K562 (cell line): ENCODE data around the gene SLC35D3. TPM values are rescaled to one million over a fixed set of nuclear protein-coding genes. Genes with fewer than 3 reads are reported as not detected.

ENCODE experiments used
- DIDO1 ChIP-seq: fragments of 450-650 bp; IDR thresholded peaks from 2 replicates; pipeline ENCODE4 v1.6.1; 2016; ENCODE audit warnings: low read depth, missing biosample characterization, missing genetic modification characterization
- E2F5 ChIP-seq: sonication (generic); formaldehyde crosslinking; IDR thresholded peaks from 2 replicates; pipeline ENCODE4 v1.8.0; 2022; ENCODE audit warnings: mild to moderate bottlenecking, missing genetic modification reagents
- FOXK2 ChIP-seq, 2 experiments: fragments of 450-650 bp; IDR thresholded peaks in 1 of 2; conservative IDR thresholded peaks in 1 of 2; 2 replicates each; pipeline ENCODE4 v1.6.1; 2016; ENCODE audit warnings: low read depth in 2 of 2, mild to moderate bottlenecking in 1 of 2
- HDAC8 ChIP-seq: fragments of 450-650 bp; IDR thresholded peaks from 2 replicates; pipeline ENCODE4 v1.6.1; 2016; ENCODE audit warnings: mild to moderate bottlenecking, missing genetic modification characterization, moderate library complexity, missing compliant biosample characterization
- MTA3 ChIP-seq: fragments of 450-650 bp; formaldehyde crosslinking; IDR thresholded peaks from 2 replicates; pipeline ENCODE4 v1.6.1; 2017; ENCODE audit warnings: mild to moderate bottlenecking, borderline replicate concordance
- TAL1 ChIP-seq: fragments of 450-650 bp; IDR thresholded peaks from 2 replicates; pipeline ENCODE4 v1.6.1; 2016; ENCODE audit warnings: mild to moderate bottlenecking
- ZBTB12 ChIP-seq: fragments of 250-450 bp; sonication (Bioruptor Pico); IDR thresholded peaks from 2 replicates; pipeline ENCODE4 v1.4.0; 2020
- ZBTB9 ChIP-seq: fragments of 450-650 bp; formaldehyde crosslinking; IDR thresholded peaks from 2 replicates; pipeline ENCODE4 v1.4.0; 2020; ENCODE audit warnings: mild to moderate bottlenecking, moderate library complexity
- ZNF347 ChIP-seq: fragments of 450-650 bp; formaldehyde crosslinking; IDR thresholded peaks from 2 replicates; pipeline ENCODE4 v1.4.0; 2020; ENCODE audit warnings: low read depth, mild to moderate bottlenecking, moderate library complexity
- ZNF766 ChIP-seq: fragments of 200-800 bp; sonication (Bioruptor generic); conservative IDR thresholded peaks from 2 replicates; pipeline ENCODE4 v1.6.1; 2016; ENCODE audit warnings: missing genetic modification characterization, missing compliant biosample characterization
- polyA plus RNA-seq, 8 experiments: library from polyadenylated mRNA; depleted of rRNA in 4 of 8; stranded (reverse) in 5 of 8; unstranded in 3 of 8; fragments of >200 nt; fragmentation: Nextera tagmentation in 2 of 8; fragmentation: Illumina TruSeq in 1 of 8; extraction: Ambion mirVana in 2 of 8; extraction: Trizol in 1 of 8; gene quantifications; 2 replicates each; pipeline versions ENCODE4 v1.2.1 to v1.2.3, GENCODE V29; 2011 to 2014; ENCODE audit warnings: inconsistent platforms in 1 of 8, missing spikeins in 1 of 8
- total RNA-seq, 7 experiments: library from RNA; depleted of rRNA in 6 of 7; stranded (reverse); fragments of >200 nt in 6 of 7; fragmentation: Illumina TruSeq in 2 of 7; extraction: Trizol in 2 of 7; gene quantifications; 2 replicates each; pipeline versions ENCODE4 v1.2.1 to v1.2.3, GENCODE V29; 2011 to 2021; ENCODE audit warnings: low replicate concordance in 1 of 7

The SLC35D3 gene
- total and polyA plus RNA-seq, 9 of the 15 experiments (the other 6 are each of a cell fraction or from before 2014, with no cell fraction given), result not detected

- no peak for TF ChIP-seq ZBTB9 (CRISPR knock-in tag)
- no peak for TF ChIP-seq E2F5
- no peak for TF ChIP-seq ZBTB12
- no peak for TF ChIP-seq MTA3
- no peak for TF ChIP-seq HDAC8 (tag)
- no peak for TF ChIP-seq ZNF766 (CRISPR knock-in tag)
- no peak for TF ChIP-seq DIDO1 (tag)
- no peak for TF ChIP-seq FOXK2 (conservative IDR thresholded peaks at IDR 0.05 in 1 of 2, IDR thresholded peaks at IDR 0.05 in 1 of 2; ENCODE audit: low read depth in 2 of 2)
- TF ChIP-seq TAL1, result no peak
- no peak for TF ChIP-seq ZNF347 (CRISPR knock-in tag)
Observed at GRCh38 chr6:136964398-136964797, 42.3 kb downstream of the SLC35D3 start (continued).
